HL-60/S4 treated with retinoic acid at 250 ng/mL for 4 days and 3 days (cell line): Measurements from ENCODE around the gene PDIA6.
"Not testable (repeated sequence)": the region's sequence is repeated elsewhere in the genome, so short reads cannot be mapped to it uniquely, and the experiment has no call there.

Experiments used
- in situ Hi-C: fragments of 300-500 bp; cut with MboI; formaldehyde crosslinking; loops from 2 replicates; pipeline ENCODE4 v1.7.0; 2022; ENCODE audit warnings: low sequenced_read_pairs

Gene PDIA6

DNA sequence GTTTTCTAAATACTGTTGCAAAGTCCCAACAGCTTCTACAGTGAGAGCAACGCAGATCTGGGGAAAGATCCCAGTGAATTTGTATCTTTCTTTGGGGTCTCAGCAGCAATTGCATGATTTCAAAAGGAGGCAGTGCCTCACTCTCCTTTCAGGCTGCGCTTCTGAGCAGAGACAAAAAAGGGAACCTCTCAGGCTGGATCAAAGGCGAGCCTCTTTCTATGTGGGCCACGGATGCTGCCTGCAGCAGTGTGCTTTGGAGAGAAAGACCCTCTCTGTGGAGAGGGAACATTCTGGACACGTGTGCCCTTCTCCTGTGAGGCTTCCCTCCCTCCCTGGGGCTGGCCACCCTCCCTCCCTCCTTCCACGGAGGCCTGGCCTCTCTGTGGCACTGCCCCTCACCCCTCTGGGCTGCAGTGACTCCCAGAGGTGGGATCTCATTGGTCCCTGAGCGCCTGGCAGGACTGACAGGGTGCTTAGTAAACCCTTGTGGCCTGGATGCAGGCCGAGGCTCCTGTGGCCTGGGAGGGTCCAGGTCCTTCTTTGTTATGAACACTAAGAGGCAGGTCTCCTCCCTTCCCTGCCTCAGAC, 21.6 kb upstream of the PDIA6 start:
- in situ Hi-C loops = loop anchor here (10.0 to 25.0 kb wide), 2 partner anchors 291 to 578 kb away; no protein-coding TSS in a partner anchor

DNA sequence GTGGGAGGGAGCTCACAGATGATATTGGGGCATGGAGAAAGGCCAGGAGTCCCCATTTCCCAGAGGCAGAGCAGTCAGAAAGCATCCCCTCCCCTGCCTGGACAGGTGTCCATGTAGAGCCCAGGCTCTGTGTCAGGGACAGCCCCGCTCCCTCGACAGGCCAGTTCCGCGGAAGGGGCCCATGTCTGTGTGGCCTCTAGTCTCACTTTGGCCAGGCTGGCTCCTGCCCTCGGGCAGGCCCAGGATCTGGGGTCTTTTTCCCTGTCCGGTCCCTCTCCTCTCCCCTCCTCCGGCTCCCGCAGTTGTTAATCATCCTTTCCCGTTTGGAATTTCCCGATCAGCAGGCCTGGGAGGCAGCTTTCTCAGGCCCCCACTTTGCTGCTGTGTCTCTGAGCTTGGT, 20.4 kb upstream of the PDIA6 start:
- in situ Hi-C loops = loop anchor here (10.0 to 25.0 kb wide), 2 partner anchors 292 to 579 kb away; no protein-coding TSS in a partner anchor

DNA sequence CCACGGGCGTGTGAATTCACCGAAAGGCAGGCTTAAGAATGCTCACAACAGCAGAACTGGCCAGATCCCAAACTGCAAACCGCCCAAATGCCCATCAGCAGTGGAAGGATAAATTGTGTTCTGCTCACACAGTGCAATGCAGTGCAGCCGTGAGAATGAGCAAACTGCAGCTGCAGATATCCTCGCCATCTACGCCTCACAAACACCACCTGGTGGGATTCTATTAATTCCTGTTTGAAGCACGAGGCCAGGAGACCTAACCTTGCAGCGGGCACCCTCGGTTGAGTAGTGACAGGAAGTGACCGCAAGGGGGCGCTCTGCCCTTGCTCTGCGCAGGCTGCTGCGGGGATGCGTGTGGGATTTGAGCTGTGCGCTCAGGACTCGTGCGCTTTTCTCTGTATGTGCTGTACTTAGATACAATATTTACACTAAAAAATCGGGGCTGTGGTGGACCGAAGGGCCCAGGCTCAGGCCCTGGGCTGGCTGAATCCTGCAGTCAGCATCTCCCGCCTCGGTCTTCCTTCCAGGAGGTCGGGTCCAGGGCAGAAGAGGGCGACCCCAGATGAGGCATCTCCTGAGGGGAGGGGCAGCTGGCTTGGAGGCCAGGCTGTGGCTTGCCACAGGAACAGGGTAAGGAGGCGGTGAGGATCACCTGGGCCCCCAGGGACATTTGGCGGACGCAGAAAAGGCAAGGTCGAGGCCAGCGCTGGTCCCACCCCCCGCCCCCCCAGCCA, 19.8 kb upstream of the PDIA6 start:
- in situ Hi-C loops = loop anchor here (10.0 to 25.0 kb wide), 2 partner anchors 292 to 580 kb away; no protein-coding TSS in a partner anchor

DNA sequence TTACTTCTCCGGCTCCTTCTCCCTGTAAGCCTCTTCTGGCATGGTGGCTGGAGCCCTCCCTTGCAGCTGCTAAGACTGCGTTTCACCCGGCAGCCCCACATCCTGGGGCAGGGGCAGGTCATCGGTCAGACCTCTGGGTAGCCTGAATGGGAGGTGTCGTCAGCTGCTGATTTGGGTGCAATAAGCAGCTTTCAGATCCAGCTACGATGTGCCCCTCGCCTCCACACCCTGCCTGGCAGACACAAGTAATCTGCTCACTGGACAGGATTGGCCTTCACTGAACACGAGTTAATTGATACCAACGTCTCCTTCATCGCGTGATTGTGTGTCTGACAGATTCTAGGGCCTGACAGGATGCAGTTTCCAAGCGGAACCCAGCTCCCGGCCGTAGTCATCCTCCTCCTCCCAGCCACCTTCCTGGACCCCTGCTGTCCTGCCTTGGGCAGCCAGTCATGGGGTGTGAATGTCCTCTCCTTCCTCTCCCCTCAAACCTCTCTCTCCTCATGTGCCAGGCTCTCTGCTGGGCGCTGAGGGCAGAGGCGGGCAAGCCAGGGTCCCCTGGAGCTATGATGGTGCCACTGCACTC, 18.9 kb upstream of the PDIA6 start:
- in situ Hi-C loops = loop anchor here (10.0 to 25.0 kb wide), 2 partner anchors 293 to 581 kb away; no protein-coding TSS in a partner anchor

DNA sequence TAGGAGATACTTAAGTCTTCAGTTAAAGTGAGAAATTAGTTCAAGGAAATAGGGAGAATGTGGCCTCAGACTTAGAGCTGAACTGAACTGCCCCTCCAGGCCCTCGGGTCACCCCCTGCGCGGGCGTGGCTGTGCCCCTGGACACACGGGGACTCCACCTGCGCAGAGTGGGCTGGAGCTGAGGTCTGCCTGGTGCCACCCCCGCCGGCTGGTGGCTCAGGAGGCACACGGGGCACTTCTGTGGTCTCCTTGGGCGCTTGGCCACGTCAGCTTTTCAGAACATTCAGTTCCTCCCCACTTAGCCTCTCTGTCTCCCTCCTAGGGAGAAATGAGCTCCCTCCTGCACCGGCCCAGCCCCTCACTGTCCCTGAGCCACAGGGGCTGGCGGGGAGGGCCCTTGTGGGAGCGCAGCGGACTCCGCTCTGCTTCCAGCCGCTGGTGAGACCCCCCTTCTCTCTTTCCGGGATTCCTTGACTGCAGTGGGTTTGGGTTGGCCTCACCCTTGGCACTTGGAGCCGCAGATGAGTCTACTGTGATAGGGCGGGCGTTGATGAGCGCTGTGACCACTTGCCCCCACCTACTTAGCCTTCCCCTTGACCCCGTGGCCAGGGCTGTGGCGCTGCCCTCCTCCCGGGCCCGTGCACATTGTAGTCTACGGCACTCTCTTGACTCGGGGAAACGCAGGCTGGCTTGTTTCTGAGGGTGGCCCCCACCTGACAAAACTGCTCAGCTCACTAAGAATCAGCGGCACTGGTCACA, 18.2 kb upstream of the PDIA6 start:
- in situ Hi-C loops = loop anchor here (10.0 to 25.0 kb wide), 2 partner anchors 294 to 581 kb away; no protein-coding TSS in a partner anchor

DNA sequence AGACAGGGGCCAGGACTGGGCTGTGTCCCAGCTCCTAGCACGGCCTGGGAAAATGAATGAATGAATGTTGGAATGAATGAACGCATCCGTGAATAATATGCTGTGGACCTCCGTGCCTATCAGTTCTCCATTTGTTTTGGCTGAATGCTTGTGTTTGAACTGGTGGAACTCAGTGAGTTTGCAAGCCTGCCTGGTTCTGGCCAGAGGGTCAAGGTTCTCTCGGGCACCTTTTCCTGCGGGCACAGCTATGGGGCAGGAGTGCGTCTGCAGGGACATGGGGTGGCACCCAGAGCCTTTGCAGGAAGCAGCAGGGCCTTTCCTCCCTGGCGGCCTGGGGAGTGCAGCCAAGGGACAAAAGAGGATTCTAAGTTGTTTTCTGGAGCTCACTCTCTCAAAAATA, 17.6 kb upstream of the PDIA6 start:
- in situ Hi-C loops = loop anchor here (10.0 to 25.0 kb wide), 2 partner anchors 295 to 582 kb away; no protein-coding TSS in a partner anchor

DNA sequence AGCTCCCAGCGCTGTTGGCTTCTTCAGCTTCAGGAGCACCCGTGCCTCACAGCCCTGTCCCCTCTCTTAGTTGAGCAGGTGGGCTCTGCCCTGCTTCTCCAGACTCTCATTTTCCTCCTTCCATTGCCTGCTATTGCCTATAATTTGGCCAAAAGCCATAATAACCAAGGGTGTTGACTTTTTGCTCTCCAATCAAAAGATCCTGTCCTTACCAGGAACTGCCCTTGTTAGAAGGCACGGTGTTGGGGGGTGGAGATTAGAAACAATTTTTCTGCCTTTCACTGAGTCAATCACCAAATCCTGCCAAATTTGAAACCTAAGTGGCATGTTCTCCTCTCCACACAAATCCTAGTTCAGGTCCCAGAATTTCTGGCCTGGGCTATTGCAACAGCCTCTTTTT, 16.7 kb upstream of the PDIA6 start:
- in situ Hi-C loops = loop anchor here (25.0 kb wide), 1 partner anchor 583 kb away; no protein-coding TSS in a partner anchor

DNA sequence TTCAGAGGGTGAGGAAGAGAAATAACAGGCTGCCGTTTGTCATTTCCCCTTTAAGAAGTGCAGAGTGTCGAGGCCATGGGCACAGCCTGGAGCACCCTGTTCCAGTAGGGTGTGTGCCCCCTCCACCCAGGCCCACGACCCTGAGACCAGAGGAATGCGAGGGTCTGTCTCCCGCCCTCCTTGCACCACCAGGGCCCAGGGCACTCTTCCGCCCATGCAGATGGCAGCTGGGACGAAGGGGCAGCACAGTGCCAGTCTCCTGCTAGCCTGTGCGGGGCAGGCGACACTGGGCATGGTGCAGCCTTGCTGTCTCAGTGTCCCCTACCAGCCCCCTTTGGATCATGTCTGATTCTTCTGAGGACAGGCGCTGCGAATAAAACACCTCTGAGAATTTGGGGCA, 15.8 kb upstream of the PDIA6 start:
- in situ Hi-C loops = loop anchor here (25.0 kb wide), 1 partner anchor 584 kb away; no protein-coding TSS in a partner anchor

DNA sequence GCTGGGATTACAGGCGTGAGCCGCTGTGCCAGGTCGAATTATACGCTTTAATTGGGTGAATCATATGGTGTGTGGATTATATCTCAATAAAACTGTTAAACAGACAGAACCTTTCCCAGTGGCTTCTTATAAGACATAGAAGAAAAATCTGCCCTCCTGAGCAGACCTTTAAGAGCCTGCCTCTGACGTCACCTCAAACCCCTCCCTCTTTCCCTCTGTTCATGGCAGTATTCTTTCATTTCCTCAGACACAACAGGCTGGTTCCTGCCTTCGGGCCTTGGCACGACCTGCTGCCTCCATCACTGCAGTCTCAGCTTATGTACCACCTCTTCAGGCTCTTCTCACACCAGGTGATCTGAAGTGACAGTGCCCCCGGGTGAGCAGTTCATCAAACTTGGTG, 14.0 kb upstream of the PDIA6 start:
- in situ Hi-C loops = loop anchor here (25.0 kb wide), 1 partner anchor 586 kb away; no protein-coding TSS in a partner anchor

DNA sequence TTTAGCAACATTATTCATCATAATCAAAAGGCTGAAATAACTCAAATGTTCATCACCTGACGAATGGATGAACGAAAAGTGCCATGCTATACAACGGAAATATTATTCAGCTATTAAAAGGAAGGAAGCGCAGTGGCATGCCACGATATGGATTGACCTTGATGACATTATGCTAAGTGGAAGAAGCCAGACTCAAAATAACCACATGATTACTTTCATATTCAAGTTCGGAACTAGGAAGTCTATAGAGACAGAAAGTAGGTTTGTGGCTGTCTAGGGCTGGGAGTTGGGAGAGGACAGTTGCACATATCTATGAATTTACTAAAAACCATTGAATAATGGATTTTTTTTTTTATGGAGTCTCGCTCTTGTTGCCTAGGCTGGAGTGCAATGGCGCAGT, 13.4 kb upstream of the PDIA6 start:
- in situ Hi-C loops = loop anchor here (25.0 kb wide), 1 partner anchor 586 kb away; no protein-coding TSS in a partner anchor

DNA sequence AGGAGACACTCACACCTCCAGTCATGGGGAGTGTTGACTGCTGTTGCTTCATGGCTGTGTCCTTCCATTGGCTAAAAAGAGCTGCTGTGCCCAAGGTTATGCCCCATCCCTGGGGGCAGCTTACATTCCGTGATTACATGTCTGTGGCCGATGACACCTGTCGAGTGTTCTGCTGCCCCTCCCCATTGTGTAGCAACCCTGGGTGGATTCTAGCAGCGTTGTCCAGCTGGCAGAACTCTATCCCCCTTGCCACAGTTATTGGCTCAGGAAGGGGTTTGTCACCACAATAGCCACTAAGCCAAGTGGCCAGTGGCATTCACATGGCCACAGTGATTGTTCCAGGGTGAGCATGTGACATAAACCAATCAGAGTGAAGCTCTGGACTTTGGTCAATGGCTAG, 11.6 kb upstream of the PDIA6 start:
- in situ Hi-C loops = no loop called here

DNA sequence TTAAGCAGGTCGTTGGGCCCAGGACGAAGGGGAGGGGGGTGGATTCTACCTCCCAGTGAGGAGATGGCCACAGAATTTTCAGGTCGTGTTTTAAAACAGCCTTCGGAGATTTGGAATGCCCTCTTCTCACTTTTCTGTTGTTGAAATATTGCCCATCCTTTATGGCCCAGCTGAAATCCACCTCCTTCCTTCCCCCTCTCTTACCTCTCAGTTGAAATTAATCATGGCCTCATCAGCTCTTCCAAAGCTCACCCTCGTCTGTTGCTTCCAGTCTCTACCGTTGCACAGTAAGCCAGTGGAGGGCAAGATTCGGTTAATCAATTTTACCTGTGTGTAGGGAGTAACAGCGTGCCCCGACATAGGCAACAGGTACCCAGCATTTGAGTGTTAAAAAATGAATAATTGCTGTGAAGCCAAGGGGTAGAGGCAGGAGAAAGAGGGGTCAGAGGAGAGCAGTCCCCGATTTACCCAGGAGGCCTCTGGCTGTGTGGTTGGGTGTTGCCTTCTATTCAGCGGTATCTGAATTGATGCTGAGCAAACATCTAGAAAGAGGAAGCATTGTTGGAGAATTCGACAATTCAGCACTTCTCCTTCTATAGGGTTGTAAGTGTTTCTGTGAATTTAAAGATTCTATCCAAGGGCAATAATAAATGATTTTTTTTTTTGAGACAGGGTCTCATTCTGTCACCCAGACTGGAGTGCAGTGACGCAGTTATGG, 8.6 kb upstream of the PDIA6 start:
- in situ Hi-C loops = no loop called here

DNA sequence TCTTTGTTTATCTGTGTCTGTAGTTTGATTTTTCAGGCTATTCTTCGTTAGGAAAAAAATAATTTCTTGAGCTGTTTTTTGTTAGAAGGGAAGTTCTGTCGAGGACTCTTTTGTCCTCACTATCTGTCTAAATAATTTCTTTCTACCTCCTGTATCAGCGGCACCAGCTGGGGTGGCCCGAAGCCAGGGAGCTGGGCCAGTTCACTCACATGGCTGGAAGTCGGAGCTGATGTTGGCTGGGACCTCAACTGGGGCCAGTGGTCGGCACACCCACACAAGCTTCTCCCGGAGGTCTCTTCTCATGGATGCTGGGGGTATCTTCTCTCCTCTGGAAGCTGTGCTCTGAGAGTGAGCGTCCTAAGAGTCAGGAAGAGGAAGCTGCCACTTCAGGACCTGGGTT, 8.0 kb upstream of the PDIA6 start:
- in situ Hi-C loops = no loop called here

DNA sequence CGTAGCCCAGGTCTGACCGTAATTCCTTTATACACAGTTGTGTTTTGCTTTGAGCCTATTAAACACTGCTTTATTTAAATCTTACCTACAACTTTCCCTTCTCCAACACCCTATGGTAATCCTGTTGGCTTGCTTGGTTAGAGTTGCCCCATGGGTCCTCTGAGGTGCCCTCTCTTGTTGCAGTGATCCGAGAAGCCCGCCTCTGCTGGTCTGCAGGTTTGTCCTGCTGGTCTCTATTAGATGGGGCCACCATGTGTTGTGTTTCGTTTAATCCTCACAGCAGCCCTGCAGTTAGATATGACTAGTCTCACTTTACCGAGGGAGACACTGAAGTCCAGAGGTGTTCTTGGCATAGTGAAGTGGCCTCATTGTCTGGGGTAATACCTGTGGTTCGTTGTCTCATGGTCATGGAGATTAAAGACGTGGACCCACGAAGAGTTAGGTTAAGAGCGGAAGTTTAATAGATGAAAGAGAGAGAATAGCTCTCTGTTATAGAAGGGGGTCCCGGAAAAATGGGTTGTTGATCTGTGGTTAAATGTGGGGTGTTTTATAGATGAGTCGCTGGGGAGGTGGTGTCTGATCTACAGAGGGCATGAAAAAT, 7.2 kb upstream of the PDIA6 start:
- in situ Hi-C loops = no loop called here

DNA sequence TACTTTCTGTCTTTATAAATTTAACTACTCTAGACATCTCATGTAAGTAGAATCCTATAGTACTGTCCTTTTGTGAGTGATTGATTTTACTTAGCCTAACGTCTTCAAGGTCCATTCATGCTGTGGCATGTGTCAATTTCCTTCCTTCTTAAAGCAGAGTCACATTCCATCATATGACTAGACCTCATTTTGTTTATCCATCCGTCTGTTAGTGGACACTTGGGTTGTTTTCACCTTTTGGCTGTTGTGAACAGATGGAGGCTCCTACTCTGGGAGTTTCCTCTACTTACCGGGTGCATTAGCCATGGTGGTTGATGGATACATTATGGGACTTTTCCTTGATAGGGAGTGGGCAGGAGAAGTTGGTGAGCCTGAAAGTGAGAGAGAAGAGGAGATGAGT, 6.4 kb upstream of the PDIA6 start:
- in situ Hi-C loops = no loop called here

DNA sequence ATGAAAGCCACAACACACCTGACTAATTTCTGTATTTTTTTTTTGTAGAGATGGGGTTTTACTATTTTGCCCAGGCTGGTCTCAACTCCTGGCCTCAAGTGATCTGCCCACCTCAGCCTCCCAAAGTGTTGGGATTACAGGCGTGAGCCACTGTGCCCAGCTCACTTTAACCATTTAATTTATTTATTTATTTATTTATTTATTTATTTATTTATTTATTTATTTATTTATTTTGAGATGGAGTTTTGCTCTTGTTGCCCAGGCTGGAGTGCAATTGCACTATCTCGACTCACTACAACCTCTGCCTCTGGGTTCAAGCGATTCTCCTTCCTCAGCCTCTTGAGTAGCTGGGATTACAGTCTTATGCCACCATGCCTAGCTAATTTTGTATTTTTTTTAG, 5.7 kb upstream of the PDIA6 start:
- in situ Hi-C loops = not testable (repeated sequence)

DNA sequence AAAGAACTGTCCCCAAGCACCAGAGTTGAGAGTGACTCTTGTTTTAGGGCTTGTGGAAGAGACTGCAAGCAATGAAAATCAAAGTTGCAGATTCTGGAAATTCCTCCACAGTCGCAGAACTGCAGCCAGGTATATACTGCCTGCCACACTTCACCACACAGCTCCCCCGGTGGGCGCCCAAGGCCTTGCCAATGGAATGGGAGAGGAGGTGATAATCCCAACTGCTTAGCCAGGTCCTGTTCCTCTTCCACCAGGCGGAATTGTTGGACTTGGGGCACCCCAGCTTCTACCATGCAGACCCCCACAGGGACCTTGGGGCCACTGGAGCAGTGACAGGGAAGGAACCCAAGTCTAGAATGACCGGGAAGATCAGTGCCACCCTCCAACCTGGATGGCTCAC, 4.8 kb upstream of the PDIA6 start:
- in situ Hi-C loops = no loop called here

DNA sequence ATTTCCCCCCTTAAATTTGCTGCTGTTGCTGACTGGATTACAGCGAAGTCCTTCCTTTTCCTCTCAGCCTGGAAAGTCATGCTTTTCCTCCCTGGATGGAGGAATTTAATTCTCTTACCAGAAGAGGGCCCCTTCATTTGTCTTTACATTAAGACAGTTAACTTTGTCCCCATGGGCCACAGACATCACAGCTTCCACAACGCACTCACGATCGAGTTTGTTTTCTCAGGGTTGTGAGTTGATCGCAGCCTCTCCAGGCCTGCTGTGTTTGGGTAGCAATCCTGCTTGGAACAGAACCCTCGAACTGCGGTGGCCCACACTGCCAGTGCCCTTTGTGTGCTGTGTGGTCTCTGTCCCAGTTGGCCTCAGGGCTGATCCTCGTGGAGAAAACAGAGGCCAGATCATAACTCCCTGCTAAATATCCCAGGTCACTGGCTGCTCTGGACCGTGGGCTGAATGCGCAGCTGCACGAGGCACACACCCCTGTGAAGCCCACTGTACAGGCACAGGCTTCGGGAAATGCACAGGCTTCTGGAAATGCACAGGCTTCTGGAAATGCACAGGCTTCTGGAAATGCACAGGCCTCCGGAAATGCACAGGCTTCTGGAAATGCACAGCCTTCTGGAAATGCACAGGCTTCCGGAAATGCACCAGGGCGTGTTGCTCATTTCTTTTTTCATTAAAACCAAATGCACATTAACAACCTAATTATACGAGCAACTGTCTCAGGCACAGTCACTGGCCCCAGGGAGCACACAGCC, 2.2 kb upstream of the PDIA6 start:
- in situ Hi-C loops = no loop called here

DNA sequence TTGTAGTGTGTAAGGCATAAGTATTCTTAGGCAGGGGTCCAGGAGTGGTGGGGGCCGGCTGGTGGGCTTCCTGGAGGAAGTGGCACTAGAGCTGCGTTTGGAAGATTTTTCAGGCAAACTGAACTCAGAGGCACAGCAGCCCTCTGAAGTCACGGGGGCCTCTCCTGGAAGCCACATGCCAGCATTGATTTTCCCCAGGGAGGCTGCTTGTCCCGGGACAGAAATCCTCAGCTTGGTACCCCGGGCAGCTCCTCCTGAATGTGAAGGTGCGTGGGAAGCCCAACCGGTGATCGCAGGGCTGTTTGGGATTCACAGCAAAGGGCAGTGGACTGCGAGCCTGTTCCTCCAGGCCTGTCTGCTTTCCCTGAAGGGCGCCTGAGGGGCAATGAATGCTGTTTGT, 1.6 kb upstream of the PDIA6 start:
- in situ Hi-C loops = no loop called here
